COLO668 (cell line): ENCODE data around the gene SOS1.
"Not testable (repeated sequence)": the region's sequence is repeated elsewhere in the genome, so short reads cannot be mapped to it uniquely, and the experiment has no call there.

Source experiments
- DNase-seq: peaks from one replicate; lab custom pipeline; 2025; ENCODE audit not compliant: unreplicated experiment; lab: John Stamatoyannopoulos, UW

Gene SOS1

DNA sequence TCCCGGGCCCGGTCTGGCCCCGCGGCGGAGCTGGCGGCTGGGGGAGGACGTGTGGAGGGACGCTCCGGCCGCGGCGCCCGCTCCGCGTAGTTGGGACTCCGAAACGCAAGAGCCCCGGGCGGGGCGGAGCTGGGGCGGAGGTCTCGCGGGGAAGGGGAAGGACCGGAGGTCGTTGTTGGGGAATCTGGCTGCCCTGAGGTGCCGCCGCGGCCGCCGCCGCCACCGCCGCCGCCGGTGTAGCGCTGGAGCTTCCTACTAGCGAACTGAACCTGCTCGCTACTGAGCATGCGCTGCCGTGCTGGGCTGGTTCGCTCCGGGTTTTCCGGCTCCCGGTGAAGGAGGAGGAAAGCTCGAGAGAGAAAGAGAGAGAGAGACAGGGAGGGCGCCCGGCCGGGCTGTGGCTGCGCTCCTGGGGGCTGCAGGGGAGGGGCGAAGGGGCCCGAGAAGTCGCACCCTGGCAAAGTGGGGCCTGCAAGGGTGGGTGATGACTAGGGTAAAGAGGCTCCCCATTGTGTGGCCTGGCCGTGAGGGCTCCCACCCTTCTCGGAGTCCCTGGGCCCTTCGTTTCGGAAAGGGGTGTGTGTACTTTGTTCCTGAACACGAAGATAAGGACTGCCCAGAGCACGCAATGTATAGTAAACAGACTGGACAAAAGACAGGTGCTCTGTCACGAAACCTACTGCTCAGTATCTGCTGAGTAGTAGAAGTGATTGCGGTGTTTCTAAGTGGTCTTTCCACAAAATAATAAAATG, at the start of gene SOS1:
Gene SOS1, minus strand, starts transcription at position 281 of the 752 bp plus-strand sequence. CDS start 629 bp downstream, outside the sequence.
- DNase-seq: peak; percentile 94

DNA sequence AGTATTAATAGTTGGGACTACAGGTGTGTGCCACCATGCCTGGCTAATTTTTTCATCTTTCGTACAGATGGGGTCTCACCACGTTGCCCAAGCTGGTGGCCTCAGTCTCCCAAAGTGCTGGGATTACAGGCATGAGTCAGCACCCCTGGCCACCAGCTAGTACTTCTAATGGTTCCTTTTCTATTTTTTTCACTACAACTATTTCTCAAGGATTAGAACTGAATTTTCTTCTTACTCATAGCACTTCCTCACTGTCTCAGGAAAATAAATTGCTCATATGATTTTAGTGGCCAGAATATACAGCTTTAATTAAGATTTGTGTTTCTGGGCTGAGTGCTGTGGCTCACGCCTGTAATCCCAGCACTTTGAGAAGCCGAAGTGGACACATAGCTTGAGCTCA, 43.2 kb upstream of the SOS1 start:
- DNase-seq: no peak

DNA sequence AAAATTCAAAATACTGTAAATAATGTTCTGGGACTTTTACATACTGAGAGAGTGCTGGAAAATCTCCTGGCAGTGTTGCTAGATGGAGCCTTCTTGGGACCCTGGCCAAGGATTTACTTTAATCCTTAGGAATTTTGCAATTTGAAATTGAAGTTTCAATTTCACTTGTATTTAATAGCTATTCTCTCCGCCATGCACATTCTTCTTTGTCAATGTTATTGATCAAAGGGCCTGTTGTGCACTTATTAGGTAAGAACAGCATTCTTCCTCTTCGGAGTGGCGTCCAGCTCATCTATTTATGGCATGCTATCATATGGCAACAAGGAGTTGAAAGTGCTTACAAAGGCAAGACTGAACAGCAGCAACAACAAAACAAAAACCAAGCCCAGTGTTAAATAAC, 40.1 kb upstream of the SOS1 start:
- no peak for DNase-seq

DNA sequence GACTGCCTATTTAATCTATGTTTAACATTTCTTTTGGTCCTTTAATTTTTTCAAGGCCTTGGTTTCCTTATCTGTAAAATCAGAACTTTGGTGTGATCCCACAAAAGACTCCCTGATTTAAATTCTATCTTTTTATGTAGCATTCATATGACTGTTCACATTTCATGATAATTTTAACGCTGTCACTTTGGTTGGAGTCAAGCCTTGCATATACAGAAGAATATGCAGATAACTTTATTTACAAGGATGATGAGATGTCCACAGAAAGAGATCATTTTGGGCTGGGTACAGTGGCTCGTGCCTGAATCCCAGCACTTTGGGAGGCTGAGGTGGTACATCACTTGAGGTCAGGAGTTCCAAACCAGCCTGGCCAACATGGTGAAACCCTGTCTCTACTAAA, 38.4 kb upstream of the SOS1 start:
- no peak for DNase-seq

DNA sequence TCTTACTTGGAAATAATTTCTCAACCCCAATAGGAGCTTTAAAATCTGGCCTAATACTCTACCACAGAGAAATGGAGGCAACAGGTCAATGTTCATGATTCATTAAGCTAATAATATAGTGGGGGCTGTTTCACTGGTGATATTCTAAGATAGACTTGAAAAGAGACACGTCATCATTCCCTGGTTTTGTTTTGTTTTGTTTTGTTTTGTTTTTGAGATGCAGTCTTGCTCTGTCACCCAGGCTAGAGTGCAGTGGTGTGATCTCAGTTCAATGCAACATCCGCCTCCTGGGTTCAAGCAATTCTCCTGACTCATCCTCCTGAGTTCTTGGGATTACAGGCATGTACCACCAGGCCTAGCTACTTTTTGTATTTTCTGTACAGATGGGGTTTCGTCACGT, 37.5 kb upstream of the SOS1 start:
- no peak for DNase-seq

DNA sequence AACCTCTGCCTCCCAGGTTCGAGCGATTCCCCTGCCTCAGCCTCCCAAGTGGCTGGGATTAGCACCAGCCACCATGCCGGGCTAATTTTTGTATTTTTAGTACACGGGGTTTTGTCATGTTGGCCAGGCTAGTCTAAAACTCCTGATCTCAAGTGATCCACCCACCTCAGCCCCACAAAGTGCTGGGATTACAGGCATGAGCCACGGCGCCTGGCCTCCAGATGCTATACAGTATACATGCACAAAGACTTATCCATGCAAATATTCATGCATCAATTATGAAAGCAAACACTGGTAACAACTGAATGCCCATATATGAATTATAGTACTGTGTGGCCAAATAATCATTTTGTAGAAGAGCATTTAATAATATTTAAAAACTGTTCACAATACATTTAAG, 36.0 kb upstream of the SOS1 start:
- no peak for DNase-seq

DNA sequence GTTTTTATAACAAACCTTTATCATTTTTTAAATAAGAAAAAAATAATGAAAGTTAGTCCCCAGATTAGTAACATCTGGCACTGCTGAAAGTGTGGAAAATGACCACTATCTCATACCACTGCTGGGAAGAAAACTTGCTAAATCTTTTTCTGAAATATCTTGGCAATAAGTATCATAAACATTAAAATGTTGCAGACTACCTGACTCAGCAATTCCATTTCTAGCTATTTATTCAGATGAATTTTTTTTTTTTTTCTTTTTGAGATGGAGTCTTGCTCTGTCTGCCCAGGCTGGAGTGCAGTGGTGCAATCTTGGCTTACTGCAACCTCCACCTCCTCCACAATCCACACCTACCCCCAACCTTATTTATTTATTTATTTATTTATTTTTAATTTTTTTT, 35.3 kb upstream of the SOS1 start:
- no peak for DNase-seq

DNA sequence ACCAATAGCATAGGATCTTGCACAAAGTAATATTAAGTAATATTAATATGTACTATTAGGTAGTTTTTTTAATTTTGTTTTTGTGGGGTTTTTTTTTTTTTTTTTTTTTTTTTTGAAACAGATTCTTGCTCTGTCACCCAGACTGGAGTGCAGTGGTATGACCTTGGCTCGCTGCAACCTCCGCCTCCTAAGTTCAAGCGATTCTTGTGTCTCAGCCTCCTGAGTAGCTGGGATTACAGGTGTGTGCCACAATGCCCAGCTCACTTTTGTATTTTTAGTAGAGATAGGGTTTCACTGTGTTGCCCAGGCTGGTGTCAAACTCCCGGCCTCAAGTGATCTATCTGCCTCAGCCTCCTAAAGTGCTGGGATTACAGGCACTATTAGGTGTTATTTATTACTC, 34.7 kb upstream of the SOS1 start:
- DNase-seq: not testable (repeated sequence)

DNA sequence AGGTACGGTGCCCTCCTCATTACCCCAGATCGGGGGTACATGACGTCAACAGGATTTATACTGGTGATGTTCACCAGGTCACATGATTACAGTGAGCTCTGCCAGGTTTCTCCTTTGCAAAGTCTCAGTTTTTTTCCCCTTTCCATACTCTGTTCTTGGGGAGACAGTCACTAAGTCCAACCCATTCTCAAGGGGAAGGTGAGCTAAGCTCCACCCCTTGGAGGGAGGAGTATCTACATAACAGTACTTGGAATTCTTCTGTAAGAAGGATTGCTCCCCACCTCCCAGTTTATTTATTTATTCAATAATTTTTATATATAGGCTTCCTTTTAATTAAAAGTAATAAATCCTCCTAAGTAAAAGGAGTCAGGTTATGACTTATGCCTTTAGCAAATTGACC, 34.1 kb upstream of the SOS1 start:
- no peak for DNase-seq

DNA sequence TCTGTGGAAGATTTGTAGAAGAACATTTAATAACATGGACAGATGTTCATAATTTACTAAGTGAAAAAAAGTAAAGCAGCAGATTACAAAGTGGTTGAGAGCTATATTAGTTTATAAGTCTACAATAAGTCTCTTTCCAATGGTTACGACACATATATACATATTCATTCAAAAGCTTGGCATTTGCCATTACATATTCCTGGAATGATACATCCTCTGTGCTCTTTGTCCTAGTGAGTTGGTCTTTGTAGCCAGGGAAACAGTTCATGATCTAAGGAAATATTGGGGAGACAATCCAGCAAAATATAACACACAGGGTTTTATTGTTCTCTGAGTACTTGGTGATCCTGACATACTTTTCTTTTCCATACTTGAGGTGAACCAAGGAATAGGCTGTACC, 32.5 kb upstream of the SOS1 start:
- DNase-seq: no peak

DNA sequence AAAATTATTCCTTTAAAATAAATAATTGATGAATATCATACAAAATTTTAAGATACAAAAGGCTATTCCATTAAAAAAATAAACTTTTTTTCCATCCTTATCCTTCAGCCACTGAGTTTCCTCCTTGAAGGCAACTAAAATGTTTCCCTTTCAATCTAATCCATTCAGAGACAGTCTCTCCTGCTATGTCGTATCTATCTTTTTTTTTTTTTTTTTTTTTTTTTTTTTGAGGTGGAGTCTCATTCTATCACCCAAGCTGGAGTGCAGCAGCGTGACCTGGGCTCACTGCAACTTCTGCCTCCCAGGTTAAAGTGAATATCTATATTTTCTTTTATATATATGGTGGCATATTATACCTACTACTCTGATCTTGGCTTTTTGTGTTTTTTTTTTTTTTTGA, 31.7 kb upstream of the SOS1 start:
- DNase-seq: no peak

DNA sequence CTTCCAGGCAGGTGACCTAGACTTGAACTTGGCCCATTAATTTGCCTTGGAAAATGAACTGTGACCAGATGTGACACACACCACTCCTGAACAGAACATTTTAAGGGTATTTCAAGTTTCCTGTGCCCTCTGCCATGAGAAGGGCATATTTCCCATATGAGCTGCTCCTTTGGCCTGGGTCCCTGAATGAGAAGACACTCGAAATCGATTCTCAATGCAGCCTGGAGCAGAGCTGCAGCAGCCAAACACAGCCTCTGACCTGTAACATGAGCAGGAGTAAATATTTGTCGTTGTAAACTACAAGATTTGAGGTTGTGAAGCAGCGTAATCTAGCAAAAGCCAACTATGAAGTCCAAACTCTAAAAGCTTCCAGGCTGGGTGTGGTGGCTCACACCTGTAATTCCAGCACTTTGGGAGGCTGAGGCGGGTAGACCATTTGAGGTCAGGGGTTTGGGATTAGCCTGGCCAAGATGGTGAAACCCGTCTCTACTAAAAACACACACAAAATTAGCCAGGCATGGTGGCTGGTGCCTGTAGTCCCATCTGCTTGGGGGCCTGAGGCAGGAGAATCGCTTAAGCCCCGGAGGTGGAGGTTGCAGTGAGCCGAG, 30.1 kb upstream of the SOS1 start:
- peak; percentile 11 for DNase-seq

DNA sequence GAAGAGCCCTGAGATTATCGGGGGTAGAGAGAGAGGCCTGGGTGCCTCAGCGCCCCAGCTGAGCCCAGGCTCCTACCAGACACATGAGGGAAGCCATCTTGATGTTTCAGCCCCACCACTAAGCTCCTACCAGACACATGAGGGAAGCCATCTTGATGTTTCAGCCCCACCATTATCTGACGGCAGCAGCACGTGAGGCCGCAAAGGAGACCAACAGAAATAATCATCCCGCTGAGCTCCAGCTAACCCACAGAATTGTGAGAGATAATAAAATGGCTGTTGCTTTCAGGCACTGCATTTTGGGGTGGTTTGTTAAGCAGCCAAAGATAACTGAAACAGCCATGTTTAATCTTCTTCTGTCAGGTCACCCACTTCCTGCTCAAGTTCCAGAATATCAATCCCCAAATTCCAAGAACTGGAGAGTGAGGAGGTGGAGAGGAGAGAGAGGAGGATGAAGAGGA, 29.3 kb upstream of the SOS1 start:
- DNase-seq: no peak

DNA sequence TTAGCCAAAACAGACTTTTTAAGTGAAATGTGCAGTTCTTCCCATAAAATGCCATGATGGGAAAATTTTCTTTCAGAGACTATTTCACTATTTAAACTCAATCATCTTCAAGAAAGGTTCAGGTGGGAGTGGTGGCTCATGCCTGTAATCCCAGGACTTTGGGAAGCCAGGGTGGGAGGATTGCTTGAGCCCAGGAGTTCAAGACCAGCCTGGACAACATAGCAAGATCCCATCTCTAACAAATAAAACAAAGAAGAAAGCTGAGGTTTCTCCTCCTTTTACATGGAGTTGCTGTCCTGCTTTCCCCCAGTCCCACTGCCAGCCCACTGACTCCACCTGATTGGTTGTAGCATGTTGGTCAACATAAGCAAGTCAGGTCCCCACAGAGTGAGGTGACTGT, 25.8 kb upstream of the SOS1 start:
- no peak for DNase-seq

DNA sequence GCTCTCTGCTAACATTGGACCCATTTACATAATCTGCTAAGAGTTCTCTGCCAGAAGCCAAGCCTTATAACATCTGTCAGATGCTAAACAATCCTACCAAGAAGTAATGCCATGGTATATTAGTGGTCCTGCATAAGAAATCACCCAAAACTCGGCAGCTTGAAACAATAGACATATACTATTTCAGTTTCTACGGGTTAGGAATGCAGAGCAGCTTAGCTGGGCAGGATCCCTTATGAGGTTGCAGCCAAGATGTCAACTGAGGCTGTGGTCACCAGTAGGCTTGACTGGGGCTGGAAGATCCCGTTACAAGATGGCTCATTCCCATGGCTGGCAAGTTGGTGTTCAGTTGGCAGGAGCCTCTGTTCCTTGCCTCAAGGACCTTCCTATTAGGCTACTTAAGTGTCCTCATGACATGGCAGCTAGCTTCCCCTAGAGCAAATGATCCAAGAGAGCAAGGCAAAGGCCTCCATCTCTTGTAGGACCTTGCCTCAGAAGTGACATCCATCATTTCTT, 25.1 kb upstream of the SOS1 start:
- DNase-seq: no peak

DNA sequence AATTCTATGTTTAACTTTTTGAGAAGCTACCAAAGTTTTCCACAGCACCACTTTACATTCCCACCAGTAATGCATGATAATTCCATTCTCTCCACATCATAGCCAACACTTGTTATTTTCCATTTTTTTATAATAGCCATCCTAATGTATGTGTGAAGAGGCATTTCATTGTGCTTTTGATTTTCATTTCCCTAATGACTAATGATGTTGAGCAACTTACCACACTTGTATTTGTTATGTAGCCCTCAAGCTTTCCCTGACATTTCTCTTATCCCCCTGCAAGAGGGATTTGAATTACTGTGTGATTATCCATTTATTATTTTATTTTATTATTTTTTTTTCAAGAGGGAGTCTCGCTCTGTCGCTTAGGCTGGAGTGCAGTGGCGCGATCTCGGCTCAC, 23.6 kb upstream of the SOS1 start:
- DNase-seq: no peak

DNA sequence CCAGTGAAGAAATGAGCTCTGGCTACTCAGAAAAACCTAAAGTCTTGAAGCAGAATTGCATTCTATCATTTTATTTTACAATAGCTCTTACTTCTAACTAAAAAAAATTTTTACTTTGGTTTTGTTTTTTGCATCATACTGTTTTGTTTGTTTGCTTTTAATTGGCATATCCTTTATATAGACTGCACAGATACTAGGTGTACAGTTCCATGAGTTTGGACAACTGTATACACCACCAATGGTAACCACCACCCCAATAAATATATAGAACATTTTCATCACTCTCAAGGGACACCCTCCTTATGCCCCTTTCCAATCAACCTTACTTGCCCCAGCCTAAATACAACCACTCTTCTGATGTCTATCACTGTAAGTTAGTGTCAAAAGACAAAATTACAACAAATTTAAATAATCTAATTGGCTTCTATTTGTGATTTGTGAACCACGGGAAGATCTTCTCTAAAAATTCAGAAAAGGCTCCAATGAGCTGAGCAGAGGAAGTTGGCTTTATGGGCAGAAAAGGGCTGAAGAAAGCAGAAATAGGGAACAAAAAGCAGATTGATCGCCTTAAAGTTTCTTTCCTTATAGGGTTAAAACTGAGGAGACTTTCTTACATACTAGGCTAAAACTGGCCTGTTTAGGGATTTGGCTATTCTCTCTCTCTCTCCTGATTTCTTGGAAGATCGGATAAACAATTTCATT, 22.2 kb upstream of the SOS1 start:
- DNase-seq: no peak

DNA sequence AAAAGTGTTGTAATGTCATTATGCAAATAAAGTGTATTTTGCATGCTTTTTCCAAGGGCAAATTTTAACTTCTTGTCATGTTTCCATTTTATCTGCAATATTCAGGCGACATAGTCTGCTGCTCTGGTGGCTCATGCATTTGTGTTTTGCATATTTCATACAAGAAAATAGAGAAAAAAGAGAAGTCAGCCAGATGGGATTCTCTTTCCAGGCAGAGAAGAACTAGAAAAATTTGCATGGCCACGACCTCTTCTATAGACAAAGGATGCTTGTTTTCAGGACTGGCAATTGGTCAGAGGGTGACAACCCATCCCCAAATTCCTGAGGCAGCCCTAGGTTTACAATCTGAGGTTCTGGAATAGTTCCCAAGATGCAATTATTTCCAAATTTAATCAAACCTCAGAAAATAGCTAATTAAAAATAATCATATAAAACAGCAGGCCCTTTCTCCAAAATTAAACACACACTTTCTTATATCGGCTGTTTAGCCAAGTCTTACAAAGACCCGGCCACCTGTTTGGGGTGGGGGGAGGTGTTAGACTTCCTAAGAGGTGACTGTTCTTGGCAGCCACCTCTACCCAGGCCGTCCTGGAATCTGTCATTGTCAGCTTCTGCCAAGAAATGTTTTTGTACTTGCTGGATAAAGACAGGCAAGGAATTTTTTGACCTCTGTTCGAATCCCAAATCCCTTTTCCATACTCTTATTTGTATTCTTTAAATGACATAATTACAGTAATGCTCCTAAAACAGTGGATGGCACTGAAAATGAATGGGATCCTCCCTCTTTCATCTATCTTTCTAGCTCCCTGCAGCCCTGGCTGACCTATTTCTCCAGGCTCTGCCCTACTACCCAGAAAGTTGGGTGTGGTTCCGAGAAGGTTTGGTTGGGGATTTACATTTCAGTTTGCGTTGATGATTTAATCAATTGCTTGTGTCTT, 20.8 kb upstream of the SOS1 start:
- no peak for DNase-seq

DNA sequence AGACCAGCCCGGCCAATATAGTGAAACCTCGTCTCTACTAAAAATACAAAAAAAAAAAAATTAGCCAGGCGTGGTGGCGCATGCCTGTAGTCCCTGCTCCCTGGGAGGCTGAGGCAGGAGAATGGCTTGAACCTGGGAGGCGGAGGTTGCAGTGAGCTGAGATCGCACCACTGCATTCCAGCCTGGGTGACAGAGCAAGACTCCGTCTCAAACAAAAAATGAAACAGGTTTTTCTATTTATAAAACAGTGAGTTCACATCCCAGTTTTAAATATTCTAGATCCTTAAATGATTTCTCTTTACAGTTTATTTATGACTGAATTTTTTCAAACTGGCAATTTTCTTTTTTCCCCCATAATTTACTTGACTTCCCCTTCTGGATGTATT, 20.1 kb upstream of the SOS1 start:
- DNase-seq: not testable (repeated sequence)

DNA sequence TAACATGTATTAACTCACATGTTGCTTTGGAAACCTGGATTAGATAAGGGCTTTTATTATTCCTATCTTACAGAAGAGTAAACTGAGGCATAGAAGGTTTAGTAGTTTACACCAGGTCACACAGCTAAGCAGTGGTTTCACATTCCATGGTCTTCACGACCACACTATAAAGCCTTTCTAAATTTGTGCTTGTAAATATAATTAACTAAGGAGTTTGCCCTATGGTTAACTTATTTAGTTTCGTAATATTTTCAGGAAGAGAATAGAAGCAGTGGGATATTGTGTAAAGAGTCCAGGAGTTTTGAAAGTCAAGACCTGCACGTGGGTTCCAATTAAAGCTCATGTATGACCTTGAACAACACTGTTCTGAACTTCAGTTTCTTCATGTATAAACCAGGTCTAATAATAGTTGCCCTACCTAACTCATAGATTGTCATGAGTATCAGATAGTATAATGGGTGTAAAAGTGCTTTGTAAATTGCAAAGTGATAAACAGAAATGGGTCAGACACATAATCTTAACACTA, 19.5 kb upstream of the SOS1 start:
- DNase-seq: no peak
